ENCODE measurements around the gene PIH1D1.

The PIH1D1 gene

DNA sequence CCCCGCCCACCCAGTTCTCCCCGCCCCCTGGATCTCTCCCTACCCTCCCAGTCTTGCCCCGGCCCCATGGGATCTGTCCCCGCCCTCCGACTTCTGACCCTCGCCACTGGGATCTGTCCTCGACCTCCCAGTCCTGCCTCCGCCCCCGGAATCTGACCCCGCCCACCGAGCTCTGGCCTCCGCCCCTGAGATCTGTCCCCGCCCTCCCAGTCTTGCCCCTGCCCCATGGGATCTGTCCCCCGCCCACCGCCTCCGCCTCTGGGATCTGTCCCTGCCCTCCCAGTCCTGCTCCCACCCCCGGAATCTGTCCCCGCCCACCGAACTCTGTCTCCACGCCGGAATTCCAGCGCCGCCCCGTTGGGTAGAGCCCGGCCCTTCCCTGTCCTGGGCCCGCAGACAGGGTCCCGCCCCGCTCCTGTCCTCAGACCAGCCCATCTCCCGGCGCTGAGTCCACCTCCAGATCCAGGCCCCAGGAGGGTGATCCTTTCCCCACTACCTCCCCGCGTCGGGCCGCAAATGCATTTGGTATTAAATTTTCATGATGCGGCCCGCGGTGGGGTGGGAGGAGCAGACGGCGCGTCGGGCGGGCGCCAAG lies 8.7 kb downstream of the PIH1D1 start:
- no peak for TF ChIP-seq JUND (IDR thresholded peaks at IDR 0.05; ENCODE audit: low read depth)
- in situ Hi-C loops (cut with HindIII; ENCODE audit: low pct_unique_long_range_greater_than_20kb, low sequenced_read_pairs): no loop called here
- peak; percentile 78 to 93 for DNase-seq (ENCODE audit: low read depth in 1 of 2, low spot score in 1 of 2)

DNA sequence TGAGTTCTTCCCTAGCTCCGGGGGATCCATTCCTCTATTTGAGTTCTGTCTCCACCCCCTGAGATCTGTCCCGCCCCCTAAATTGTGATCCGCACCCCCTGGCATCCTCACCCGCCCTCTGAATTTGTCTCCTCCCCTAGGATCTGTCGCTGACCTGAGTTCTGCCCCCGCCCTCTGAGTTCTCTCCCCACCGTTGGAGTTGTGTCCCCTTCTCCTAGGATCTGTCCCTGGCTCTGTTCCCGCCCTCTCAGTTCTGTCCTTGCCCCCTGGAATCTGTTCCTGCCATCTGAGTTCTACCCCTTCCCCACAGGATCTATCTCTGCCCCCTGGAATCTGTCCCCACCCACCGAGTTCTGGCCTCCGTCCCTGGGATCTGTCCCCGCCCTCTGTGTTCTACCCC lies 9.3 kb downstream of the PIH1D1 start:
- TF ChIP-seq JUND (IDR thresholded peaks at IDR 0.05; ENCODE audit: low read depth): no peak
- in situ Hi-C loops (cut with HindIII; ENCODE audit: low pct_unique_long_range_greater_than_20kb, low sequenced_read_pairs): no loop called here
- peak in 1 of 2 experiments; percentile 39 for DNase-seq (ENCODE audit: low read depth in 1 of 2, low spot score in 1 of 2)

DNA sequence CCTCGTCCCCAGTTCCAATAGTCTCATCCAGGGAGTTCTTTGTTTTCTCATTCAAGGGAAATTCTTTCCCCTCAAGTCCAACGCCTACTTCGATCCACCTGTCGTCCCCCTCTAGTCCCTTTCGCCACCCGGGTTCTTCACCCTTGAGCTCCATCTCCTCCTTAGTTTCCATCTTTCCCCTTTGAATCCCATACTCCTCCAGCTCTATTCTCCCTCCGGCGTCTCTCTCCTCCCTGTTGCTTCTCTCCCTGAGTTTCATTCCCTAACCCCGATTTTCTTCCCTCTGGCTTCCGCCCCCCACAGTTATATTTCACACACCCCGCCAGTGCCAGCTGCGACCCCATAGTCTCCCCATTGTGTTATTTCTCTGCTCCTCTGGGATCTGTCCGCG lies 9.7 kb downstream of the PIH1D1 start:
- DNase-seq (ENCODE audit: low read depth in 1 of 2, low spot score in 1 of 2): no peak
- TF ChIP-seq JUND (IDR thresholded peaks at IDR 0.05; ENCODE audit: low read depth): no peak
- in situ Hi-C loops (cut with HindIII; ENCODE audit: low pct_unique_long_range_greater_than_20kb, low sequenced_read_pairs): no loop called here

DNA sequence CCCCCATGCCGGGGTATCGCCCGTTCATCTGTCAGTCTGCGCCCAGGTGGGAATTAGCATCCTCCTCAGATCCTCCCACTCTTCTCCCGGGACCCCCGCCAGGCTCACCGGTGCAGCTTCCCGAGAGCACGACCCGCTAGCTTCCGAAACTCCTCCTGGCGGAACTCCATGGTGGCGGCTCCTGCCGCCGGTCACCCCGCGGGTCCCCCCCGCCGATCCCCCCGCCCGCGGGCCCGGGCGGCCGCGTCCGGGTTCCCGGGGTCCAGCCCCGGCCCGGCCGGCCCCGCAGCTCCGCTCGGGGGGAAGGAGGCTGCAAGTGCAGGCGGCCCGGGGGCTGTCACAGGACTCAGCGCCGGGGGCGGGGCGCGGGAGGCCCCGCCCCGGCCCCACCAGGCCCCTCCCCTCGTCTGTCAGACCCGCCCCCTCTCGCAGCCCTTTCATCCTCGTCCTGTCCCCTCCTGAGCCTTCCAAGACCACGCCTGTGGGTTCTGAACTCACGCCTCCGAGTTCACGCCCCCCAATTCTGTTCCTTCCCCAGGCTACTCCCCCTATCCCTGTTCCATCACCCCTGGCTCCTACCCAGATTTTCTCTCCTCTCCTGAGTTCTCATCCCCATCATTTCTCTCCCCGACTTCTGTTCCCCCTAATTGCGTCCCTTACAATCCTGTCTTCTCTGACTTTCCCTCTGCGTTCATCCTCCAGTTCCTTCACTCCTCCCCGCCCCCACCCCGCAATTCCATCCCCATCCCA lies 10.2 kb downstream of the PIH1D1 start, which contains the start of gene SLC17A7:
Gene SLC17A7 (minus strand): TSS at position 318 of the 750 bp plus-strand sequence. CDS start 148 bp downstream, at position 170.
- TF ChIP-seq JUND (IDR thresholded peaks at IDR 0.05; ENCODE audit: low read depth): no peak
- DNase-seq (ENCODE audit: low read depth in 1 of 2, low spot score in 1 of 2): peak in 1 of 2 experiments; percentile 15
- in situ Hi-C loops (cut with HindIII; ENCODE audit: low pct_unique_long_range_greater_than_20kb, low sequenced_read_pairs): no loop called here

GRCh38 chr19:49440439-49441209 lies 11.0 kb downstream of the PIH1D1 start:
- DNase-seq (ENCODE audit: low read depth in 1 of 2, low spot score in 1 of 2): no peak
- in situ Hi-C loops (cut with HindIII; ENCODE audit: low pct_unique_long_range_greater_than_20kb, low sequenced_read_pairs): no loop called here
- TF ChIP-seq JUND (IDR thresholded peaks at IDR 0.05; ENCODE audit: low read depth): no peak

GRCh38 chr19:49439836-49440235 lies 11.8 kb downstream of the PIH1D1 start:
- in situ Hi-C loops (cut with HindIII; ENCODE audit: low pct_unique_long_range_greater_than_20kb, low sequenced_read_pairs): no loop called here
- TF ChIP-seq JUND (IDR thresholded peaks at IDR 0.05; ENCODE audit: low read depth): no peak
- no peak for DNase-seq (ENCODE audit: low read depth in 1 of 2, low spot score in 1 of 2)

DNA sequence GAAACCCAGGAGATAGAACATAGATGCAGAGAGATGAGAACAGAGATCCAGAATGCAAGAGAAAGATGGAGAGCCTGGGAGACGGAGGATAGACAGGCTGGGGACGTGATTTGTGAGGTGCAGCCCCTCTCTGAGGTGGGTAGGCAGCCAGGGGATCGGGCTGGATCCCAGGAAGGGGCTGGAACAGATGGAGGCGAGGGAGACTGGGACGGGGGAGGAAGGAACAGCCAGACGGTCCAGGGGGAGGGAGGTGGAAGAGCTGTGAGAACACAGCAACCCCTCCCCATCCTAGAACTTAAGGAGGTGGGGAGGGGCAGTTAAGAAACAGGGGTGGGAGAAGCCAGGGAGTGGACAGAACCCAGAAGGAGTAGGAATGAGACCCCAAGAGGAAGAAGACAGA lies 13.4 kb downstream of the PIH1D1 start:
- no peak for DNase-seq (ENCODE audit: low read depth in 1 of 2, low spot score in 1 of 2)
- no peak for TF ChIP-seq JUND (IDR thresholded peaks at IDR 0.05; ENCODE audit: low read depth)
- in situ Hi-C loops (cut with HindIII; ENCODE audit: low pct_unique_long_range_greater_than_20kb, low sequenced_read_pairs): no loop called here

GRCh38 chr19:49437231-49437630 lies 14.4 kb downstream of the PIH1D1 start:
- DNase-seq (ENCODE audit: low read depth in 1 of 2, low spot score in 1 of 2): no peak
- TF ChIP-seq JUND (IDR thresholded peaks at IDR 0.05; ENCODE audit: low read depth): no peak
- in situ Hi-C loops (cut with HindIII; ENCODE audit: low pct_unique_long_range_greater_than_20kb, low sequenced_read_pairs): no loop called here

DNA sequence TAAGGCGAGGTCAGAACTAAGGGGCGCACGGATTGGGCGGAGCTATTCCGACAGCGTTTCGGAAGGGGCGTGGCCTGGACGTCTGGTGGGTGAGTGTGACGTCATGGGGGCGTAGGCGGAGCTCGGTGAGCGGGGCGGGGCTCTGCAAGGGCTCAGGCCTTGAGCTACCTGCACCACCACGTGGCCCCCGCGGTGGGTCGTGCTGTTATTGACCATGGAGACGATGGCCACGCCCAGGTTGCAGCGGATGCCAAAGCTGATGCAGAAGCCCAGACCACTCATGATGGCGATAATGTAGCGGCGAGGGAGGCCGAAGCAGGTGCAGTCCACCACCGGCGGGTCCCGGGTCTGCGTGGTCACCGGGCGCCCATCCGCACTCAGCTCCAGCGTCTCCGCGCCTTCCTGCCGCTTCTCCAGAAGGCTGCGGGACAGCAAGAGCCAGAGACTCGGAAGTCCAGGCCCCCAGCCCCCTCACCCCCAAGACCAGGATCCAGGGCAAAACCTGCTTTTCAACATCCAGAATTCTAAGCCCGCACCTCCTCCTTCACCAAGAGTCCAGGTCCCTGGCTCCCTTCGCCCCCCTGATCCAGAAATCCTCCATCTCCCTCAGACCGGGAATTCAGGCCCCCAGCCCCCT lies 15.1 kb downstream of the PIH1D1 start:
- in situ Hi-C loops (cut with HindIII; ENCODE audit: low pct_unique_long_range_greater_than_20kb, low sequenced_read_pairs): no loop called here
- no peak for DNase-seq (ENCODE audit: low read depth in 1 of 2, low spot score in 1 of 2)
- TF ChIP-seq JUND (IDR thresholded peaks at IDR 0.05; ENCODE audit: low read depth): no peak

DNA sequence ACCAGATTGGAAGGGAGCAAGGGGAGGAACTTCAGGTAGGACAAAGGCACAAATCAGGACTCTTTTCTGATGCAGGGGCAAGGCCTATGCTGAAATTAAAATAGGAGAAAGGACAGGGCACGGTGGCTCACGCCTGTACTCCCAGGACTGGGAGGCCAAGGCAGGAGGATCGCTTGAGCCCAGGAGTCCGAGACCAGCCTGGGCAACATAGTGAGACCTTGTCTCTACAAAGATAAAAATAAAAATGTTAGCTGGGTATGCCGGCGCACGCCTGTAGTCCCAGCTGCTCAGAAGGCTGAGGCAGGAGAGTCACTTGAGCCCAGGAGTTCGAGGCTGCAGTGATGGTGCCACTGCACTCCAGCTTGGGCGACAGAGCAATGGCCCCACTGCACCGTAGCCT lies 15.9 kb downstream of the PIH1D1 start:
- DNase-seq (ENCODE audit: low read depth in 1 of 2, low spot score in 1 of 2): no peak
- TF ChIP-seq JUND (IDR thresholded peaks at IDR 0.05; ENCODE audit: low read depth): no peak
- in situ Hi-C loops (cut with HindIII; ENCODE audit: low pct_unique_long_range_greater_than_20kb, low sequenced_read_pairs): no loop called here

DNA sequence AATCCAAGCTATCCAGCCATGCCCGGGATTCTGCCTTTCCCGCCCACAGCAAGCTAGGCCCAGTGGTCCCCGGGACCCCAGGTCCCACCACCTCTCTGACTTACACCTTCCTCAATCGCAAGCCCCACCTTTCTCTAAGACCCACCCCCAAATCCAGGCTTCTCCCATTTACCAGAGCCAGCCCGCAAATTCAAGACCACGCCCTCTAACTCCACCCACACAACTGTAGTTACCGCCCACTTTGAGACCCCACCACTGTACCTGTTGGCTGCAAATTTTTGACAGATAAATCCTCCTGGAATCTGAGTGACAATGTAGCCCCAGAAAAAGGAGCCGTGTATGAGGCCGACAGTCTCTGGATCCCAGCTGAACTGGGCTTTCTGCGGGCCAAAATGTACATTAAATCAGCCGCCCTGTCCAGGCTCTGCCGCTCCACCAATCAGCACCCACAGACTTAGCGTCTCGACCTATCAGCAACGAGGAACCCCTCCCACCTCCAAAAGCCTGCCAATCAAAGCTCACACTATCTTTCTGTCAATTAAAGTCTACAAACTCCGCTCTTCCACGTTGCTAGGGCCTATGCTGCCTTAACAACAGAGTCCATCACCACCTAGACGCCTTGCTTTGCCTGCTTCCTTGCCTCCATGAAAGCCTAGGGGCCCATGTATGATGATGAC lies 16.6 kb downstream of the PIH1D1 start:
- DNase-seq (ENCODE audit: low read depth in 1 of 2, low spot score in 1 of 2): peak in 1 of 2 experiments; percentile 38
- in situ Hi-C loops (cut with HindIII; ENCODE audit: low pct_unique_long_range_greater_than_20kb, low sequenced_read_pairs): no loop called here
- TF ChIP-seq JUND (IDR thresholded peaks at IDR 0.05; ENCODE audit: low read depth): no peak
